ENCODE measurements around the gene CRIP2.

CRIP2 gene, protein sequence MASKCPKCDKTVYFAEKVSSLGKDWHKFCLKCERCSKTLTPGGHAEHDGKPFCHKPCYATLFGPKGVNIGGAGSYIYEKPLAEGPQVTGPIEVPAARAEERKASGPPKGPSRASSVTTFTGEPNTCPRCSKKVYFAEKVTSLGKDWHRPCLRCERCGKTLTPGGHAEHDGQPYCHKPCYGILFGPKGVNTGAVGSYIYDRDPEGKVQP

DNA sequence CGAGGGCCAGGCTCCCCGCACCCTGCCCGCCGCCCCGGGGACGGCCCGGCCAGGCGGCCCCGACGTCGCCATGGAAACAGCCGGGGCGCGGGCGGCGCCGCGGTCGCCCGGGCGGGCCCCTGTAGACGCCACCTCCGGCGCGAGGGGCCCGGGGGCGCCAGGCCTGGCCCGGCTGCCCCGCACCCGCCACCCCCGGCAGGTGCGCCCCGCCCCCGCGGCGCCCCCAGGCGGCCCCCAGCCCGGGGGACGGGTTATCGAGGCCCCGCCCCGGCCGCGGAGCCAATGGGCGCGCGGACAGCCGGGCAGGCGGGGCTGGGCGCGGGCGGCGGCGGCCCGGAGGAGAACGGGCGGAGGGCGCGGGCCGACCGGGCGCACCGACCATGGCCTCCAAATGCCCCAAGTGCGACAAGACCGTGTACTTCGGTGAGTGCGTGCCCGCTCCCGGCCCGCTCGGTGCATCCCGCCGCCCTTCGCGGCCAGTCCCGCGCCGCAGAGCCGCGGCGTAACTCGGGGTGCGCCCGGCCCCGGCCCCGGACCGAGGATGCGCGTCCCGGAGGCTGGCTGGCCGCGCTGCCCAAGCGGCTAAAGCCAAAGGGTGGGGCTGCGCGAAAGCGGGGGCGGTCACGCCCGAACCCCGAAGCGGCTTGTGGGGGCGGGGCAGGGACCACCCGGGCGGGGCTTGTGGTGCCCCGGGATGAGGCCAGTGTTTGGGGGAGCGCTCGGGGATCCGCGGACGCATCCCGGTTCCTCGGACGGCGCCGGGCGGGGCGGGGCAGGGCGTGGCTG is at the start of gene CRIP2:
Gene CRIP2, plus strand, starts transcription at position 339 of the 786 bp plus-strand sequence. Its CDS starts 42 bp downstream, at position 381.
- DNase-seq = no peak

DNA sequence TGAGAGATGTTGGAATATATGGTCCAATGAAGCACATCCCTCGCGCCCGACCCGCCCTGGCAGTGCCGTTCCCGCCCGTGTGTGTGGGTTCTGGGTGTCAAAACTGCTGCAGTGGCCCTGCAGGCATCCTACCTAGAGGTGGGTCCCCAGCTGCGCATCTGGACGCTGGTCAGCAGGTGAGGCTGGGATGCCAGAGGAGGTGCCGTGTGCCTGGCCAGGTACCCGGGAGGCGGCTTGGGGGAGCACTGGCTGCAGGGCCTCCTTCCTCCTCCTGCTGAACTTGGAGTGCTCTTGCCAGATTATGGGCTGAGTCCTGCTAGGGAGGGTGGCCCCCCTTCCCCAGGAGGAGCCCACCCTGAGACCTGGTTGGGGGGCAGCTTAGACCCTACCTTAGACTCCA is 49.8 kb upstream of the CRIP2 start:
- DNase-seq = no peak

DNA sequence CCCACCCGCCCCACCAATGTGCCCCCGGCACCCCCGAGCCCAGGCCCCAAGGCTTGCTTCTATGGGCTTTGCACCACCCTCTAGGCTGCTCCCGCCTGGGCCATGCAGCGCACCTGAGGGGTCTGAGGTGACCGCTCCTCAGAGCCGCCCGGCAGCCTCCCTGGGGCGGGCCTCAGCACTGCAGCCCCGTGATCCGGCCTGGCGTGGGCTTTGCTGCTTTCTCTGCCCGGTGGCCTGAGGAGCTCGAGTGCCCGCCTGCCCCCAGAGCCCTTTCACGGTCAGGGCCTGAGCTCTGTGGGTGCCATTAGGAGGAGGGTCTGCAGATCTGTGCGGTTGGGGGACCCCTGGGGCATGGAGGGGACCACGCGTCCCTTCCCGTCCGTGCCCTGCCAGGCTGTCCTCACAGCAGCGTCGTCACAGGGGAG is 48.8 kb upstream of the CRIP2 start:
- no peak for DNase-seq

DNA sequence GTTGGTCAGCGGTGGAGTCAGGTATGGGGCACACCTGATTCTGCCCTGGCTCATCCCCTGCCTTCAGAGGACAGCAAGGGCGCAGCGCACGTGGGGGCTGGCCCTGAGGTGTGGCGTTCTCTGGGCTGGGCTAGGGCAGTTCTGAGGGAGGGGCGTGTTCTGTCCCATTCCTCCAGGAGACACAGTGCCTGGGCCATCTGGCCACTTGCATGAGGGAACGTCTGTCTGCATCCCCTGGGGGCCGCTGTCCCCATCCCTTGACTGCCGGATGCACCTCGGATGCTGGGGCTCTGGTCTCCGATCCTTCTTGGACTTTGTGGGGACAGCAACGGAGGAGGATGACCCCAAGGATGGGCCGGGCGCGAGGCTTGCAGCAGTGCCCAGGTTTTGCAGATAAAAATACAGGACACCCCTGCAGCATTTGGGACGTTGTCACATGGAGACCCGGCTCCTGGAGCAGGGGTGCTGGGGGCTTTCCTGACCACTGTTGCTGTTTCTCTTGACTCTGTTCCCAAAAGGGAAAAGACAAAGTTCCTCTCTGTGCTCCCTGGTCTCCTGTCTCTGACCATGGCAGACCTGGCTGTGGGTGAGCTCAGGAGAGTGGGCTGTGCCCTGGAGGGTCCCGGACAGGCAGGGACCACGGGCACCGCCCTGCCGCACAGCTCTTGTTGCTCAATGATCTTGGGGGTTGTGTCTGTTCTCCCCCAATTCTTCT is 48.0 kb upstream of the CRIP2 start:
- DNase-seq = no peak

DNA sequence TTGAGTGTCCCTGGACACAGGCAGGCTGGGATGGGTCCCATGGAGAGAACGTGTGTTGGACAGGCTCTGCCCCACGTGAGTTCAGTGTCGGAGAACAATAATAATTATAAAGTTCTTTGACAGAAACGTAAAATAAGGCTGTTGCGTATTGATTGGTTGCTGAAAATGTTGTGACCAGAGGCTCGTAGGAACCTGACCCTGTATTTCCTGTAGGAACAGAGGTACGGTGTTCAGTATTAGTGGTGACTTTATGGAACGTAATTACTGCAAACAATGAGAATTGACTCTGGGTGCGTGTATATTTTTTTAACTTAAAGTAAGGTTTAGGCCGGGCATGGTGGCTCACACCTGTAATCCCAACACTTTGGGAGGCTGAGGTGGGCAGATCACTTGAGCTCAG is 47.2 kb upstream of the CRIP2 start:
- no peak for DNase-seq

DNA sequence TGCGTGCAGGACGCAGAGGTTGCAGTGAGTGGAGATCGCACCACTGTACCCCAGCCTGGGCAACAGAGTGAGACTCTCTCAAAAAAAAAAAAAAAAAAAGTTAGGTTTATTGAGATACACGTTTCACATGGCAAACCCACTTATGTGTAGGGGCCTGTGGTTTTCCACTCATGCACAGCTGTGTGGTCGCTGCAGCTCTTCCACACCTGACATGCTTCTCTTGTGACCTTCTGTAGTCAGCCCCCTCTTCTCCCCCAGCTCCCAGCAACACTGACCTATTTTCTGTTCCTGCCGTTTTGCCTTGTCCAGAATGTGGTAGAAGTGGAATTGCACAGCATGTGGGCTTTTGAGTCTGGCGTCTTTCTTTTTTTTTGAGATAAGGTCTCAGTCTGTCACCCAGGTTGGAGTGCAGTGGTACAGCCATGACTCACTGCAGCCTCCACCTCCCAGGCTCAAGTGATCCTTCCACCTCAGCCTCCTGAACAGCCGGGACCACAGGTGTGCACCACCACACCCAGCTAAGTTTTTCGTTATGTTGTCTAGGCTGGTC is 46.6 kb upstream of the CRIP2 start:
- no peak for DNase-seq

DNA sequence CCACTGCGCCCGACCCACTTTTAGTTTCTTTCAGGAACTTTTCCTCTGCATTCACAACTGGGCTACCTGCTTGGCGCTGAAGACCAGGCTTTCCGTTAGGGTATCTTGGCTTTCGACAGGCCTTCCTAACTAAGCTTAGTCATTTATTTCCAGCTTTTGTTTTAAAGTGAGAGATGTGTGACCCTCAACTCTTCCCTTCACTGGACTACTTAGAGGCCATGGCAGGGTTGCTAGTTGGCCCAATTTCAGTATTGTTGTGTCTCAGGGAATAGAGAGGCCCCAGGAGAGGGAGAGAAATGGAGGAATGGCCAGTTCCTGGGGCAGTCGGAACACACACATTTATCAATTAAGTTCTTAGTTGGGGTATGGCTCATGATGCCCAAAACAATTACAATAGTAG is 44.6 kb upstream of the CRIP2 start:
- no peak for DNase-seq

DNA sequence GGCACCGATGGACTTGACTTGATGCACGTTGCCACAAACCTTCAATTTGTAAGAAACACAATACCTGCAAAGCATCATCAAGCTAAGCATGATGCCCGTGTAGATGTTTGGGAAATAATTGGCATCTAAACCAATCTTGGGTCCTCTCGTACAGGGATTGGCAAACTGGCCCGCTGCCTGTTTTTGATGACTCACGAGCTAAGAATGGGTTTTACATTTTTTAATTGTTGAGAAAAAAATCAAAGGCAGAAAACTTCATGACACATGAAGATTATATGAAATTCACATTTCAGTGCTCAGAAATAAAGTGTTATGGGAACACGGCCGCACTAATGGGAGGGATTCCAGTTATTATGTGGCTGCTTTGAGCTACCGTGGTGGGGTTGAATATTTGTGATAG is 44.1 kb upstream of the CRIP2 start:
- no peak for DNase-seq

DNA sequence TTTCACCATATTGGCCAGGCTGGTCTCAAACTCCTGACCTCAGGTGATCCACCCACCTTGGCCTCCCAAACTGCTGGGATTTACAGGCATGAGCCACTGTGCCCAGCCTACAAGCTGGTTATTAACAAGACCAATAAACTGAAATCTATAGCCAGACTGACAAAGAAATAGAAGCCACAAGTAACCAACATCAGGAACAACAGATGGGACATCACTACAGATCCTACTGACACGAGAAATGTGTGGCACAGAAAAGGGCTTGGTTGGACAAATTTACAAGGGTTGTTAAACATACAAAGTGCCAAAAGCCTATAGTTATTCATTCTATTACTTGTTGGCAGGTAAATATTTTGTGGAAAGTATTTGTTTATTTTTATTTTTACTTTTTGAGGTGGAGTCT is 43.4 kb upstream of the CRIP2 start:
- DNase-seq = no peak

DNA sequence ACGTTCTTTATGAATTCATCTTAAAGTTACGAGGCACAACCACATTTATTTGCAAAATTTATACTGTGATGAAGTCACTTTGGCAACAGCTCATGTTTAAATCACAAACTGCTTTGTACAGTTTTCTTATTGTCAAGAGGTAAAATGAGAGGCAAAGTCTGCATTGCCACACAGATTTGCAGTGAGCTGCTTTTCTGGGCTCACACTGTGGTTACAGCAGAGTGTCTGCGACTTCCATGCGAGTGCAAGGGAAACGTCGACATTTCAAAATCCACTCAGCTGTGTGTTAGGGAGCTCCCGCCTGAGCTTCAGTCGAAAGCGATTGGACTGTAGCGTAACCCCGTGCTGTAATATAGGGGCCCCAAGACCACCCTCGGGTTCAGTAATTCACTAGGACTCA is 42.0 kb upstream of the CRIP2 start:
- DNase-seq = no peak

DNA sequence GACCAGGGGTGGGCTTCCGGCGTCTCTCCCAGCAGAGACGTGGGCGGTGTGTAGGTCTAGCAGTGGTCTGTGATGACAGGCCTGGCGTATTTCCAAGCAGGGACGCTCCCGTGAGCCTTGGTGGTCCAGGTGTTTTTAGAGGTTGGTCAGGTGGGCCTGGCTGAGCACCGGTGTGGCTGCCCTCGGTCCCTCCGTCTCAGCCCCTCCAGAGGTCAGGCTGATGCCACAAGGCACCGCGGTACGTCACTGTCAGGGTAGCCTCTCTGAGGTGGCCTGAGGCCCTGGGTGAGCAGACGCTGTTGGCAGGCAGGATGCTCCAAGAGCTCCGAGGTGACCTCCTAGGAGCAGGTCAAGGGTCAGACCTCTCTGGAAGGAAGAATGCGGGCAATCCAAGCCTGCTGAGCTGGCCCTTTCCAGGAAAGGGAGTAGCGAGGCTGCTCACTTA is 41.4 kb upstream of the CRIP2 start:
- DNase-seq = no peak

DNA sequence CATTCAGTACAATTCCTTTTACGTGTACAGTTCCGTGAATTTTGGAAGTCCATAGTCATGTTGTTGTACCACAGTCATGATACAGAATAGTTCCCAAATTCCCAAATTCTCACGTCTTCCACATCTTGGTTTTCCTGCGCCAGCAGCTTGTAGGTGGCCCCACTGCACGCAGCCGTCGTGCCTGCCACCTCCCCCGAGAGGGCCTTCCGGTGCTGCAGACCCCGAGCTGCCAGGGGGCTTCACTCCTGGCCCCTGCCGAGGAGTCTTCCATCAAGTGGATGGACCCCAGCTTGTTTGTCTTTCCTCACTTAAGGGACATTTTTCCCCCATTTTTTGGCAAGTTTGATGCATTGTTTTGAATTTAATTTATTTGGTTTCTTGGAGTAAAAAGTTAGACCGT is 38.2 kb upstream of the CRIP2 start:
- no peak for DNase-seq

DNA sequence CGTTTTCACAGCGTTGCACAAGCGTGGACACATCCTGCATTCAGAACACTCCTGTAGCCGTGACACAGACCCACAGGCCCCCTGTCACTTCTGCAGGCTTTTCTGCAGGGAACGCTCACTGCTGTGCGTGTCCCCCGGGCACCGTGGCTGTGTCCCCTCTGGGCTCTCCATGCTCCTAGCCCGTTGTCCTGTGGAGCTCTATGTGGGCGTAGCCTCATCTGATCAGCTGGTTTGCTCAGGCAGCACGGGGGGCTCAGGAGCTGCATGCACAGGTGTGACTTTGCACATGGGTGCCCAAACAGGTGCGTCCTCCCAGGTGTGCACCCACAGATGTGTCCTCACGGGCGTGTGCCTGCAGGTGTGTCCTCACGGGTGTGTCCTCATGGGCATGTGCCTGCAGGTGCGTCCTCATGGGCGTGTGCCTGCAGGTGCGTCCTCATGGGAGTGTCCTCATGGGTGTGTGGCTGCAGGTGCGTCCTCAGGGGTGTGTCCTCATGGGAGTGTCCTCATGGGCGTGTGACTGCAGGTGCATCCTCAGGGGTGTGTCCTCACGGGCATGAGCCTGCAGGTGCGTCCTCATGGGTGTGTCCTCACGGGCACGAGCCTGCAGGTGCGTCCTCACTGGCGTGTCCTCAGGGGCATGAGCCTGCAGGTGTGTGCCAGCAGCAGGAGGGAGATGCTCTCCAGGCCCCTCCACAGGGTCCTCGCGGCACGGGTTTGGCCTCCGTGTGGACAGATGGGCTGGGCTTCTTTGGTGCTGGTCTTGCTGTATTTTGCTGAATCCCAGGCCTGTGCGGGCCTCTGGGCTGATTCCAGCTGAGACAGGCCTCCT is 37.5 kb upstream of the CRIP2 start:
- DNase-seq = no peak

DNA sequence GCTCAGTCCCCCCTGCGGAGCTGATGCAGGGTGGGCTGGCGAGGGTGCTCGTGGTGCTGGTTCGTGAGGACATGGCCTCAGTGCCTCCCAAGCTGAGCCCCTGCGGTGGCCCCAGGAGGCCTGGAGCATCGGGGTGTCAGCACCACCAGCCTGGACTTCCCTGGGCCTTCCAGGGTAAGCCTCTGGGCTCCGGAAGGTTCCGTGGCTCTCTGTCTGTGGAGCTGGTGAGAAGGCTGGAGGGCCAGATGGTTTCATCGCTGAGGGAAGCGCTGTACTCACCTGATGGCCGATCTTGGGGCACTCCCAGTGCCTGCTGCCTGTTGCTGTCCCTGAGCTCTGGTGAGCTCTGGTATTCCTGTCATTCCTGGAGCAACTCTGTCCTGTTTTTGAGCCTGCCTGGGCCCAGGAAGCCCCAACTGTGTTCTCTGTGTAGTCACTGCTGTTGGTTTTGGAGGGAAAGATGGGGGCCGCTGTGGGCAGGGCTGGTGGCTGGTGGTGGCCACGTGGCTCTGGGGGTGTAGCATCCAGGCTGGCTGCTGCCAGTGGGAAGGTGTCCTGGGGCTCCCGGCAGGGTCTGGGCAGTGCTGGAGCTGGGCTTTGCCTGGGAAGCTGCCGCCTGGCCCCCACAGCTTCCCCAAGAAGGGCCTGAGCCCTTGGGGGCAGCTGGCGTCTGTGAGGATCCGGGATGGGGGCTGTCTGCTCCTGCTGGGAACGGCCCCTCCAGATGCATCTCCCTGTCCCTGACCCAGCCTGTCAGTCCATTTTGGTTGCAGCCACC is 36.7 kb upstream of the CRIP2 start:
- no peak for DNase-seq

DNA sequence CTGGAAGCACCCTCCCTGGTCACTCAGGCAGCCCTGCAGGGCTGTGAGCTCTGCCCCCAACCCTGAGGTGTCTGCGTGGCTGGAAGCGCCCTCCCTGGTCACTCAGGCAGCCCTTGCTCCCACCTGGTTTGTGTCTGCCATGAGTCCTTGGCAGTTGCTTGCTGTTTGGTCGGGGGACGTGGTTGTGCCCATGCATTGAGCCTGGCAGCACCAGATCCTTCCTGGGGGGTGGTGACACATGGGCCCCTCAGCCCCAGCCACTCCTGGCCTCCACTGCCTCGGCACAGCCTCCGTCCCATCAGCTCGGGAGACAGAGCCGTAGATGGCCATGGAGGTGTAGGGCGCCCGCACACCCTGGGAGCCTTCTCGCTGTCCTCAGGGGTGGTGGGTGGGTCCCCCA is 35.4 kb upstream of the CRIP2 start:
- no peak for DNase-seq

DNA sequence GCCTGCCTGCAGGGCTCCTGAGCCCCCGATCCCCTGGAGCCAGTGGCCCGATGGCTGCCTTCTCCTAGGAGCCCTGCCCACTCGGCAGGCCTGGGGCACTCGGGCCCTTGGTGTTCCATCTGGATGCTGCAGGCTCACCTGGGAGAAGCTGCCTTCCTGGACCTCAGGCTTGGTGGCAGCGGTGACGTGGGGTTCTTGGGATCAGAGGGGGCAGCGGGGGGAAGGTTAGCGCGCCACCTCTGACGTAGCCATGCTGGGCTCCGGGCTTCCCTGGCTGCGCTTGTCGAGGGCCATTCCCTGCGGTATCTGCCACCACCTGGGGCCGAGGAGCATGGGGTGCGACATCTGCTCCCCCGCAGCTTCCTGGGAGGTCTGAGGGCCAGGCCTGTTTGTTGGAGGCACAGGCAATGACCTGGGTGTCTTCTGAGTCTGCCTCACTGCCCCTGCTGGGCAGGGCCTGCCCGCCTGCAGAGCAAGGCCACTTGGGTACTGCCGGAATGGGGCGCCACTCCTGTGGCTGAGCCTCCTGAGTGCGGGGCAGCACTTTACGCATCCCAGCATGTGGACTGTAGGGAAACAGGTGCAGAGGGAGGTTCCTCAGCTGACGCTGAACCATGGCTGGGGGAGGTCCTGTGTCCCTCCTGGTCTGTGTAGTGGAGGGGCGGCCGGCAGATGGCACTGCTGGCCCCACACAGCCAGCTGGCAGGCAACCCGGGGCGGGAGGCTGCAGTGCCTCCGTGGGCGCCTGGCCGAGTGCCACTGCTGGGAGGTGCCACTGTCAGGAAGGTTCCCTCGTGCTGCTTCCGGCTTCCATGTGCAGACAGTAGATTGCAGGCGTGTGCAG is 34.7 kb upstream of the CRIP2 start:
- no peak for DNase-seq

DNA sequence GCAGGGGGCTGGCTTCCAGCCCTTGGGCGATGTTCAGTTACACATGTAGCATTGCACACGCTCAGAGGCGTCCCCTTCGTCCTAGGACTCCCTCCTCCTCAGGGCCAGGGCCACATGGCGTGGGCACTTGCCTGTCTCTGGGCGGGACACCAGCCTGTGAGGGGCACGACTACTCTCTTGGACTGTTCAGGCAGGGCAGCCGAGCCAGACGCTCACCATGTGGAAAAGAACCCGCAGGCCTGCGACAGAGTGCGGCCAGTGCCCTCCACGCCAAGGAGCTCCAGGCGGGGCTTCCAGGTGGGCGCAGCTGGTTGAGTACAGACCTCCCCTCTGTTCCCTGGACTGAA is 34.1 kb upstream of the CRIP2 start:
- no peak for DNase-seq

DNA sequence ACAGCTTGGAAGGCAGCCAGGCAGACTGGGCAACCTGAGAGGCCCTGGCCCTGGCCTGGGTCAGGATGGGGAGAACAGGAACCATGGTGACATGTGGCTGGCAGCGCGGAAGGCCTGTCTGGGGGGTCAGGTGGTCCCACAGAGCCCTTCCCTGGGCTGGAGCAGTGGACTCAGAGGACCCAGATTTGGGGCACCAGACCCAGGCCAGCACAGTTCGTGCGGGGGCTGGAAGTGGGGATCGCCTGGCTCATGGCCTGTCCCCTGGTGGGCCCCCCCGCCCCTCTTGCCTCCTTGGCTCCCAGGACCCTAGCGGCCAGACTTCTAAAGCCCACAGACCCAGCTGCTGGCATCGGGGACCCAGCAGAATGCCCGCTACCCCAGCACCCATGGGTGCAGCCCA is 33.6 kb upstream of the CRIP2 start:
- DNase-seq = no peak

DNA sequence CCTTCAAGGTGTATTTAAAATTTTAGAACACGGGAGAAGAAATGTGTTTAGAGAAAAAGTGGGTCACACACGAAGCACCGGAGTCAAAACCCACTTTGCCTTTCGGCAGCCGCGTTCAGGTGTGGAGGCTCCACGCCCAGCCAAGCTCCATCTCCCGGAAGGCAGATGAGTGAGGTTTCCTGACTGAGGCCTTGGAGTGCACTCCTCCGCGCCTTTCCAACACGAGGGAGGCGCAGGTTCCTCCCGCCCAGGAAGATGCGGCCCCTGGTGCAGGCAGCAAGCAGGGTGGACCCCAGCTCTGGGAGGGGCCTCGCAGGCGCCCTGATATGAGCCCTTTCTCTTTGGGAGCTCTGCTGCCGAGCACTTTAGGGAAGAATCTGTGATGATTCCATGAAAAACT is 32.5 kb upstream of the CRIP2 start:
- no peak for DNase-seq

DNA sequence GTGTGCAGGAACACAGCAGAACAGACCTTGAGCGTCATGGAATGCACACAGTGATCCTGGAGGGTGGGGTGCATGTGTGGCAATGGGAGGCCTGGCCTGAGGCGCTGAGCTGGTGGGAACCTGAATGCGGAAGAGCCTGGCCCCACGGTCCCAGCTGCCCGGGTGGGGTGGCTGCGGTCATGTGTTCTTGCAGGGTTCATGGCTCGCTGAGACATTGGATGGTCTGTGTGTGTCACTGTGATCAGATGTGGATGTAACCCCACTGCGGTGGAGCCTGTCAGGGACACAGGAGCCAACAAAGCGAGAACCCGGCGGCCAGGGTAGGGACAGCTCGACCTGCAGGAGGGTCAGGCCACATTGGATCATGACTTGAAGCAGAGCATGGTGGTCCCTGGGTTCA is 31.8 kb upstream of the CRIP2 start:
- no peak for DNase-seq

DNA sequence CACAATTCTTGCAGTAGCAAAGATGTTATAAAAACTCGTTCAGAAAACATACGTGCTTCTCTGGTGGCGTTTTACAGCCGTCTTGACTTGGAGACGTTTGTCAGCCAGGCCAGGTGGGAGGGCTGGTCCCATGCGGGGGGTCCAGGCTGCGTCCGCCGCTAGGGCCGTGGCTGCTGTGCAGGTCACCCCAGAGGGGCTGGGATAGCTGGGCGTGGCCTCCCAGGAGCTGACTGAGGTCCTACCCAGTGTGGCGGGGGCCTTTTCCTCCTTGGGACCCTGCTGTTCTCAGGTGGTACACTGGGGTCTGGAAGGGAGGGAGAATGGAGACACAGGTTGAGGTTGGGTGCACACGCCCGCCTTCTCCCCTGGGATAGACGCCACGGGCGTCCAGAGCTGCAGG is 29.8 kb upstream of the CRIP2 start:
- no peak for DNase-seq
